ENCODE results near the gene PDLIM3.
"Not testable (repeated sequence)": the region's sequence is repeated elsewhere in the genome, so short reads cannot be mapped to it uniquely, and the experiment has no call there.

PDLIM3 gene

DNA sequence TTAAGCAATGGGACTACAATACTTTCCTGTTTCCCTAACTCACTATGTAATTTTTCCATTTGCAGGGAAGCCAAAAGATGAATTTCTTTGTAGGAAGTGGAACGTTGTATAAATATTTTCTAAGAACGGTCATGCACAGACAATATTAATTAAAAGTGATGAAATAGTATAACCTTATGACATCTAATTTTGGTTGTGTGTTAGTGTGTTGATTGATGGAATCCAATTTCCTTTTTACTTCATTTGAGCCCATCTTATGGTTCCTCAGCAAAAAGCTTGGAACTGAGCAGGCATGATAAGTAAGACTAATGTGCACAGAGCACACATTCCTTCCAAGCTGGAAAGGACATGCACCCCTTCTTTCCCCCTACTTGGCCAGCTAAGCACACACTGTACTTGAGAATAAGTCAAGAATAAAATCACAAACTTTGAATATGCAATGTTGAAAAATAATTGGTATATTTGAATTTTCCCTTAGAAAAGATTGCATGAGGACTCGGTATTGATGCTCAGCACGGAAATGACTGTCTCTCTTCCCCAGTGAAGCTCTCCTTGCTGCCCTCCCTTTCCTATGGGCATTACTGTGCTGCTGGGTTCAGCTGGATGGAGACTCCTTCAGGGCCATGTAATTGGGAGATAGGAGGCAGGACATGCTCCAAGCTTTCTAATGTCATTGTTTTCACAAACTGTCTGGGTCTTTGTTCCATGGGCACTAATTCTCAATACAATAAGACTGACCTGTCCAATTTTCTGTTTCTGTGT is 19.2 kb upstream of the PDLIM3 start:
- no peak for DNase-seq (ENCODE audit: low read depth in 2 of 2)

DNA sequence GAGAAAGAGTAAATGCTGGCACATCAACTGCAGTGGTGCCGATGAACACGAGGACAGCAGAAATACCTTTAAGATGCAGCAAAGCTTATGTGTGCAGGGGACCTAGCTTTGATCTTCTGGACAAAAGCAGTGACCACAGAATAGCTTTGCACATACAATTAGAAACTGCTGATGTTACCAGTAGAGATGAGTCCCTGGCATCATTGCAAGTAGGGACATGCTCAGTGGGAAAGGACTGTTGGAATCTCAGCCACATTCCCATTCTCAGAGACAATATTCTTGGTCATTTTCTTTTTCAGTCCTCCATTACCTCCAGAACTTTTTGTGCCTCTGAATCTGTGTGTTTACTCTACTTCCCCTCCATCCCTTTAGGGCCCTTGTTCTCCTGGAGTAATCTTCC is 16.9 kb upstream of the PDLIM3 start:
- DNase-seq (ENCODE audit: low read depth in 2 of 2) = no peak

DNA sequence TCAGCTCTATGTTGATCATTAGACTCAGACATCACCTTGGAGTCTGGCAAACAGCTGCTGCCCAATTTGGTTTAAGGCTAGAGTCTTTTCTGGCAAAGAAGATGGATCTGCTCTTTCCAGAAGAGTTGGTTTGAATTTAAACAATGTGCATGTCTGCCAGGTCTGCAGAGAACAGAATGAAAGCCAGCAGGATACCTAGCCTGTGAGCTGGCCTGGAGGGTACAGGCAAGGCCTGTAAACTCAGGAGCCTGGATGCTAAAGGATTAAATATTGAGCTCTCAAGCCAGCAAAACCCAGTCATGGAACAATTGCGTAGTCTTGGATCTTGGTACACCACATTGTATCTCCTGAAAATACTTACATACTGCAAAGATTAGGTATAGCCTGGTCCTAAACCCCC is 15.6 kb upstream of the PDLIM3 start:
- no peak for DNase-seq (ENCODE audit: low read depth in 2 of 2)

DNA sequence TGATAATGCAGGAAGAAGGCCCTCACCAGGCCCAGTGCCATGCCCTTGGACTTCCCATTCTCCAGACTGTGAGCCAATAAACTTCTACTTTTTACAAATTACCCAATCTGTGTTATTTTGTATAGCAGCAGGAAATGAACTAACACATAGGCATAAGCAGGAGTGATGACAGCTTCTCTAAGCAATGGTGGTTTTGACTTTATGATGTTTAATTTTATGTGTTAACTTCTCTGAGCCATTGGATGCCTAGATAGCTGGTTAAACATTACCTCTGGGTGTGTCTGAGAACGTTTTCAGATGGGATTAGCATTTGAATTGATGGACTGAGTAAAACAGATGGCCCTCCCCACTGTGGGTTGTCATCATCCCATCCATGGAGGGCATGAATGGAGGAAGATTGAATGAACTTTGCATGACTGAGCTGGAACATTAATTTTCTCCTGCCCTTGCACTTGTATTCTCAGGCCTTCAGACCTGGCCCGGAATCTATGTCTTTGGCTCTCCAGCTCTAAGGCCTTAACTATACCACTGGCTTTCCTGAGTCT is 13.9 kb upstream of the PDLIM3 start:
- no peak for DNase-seq (ENCODE audit: low read depth in 2 of 2)

DNA sequence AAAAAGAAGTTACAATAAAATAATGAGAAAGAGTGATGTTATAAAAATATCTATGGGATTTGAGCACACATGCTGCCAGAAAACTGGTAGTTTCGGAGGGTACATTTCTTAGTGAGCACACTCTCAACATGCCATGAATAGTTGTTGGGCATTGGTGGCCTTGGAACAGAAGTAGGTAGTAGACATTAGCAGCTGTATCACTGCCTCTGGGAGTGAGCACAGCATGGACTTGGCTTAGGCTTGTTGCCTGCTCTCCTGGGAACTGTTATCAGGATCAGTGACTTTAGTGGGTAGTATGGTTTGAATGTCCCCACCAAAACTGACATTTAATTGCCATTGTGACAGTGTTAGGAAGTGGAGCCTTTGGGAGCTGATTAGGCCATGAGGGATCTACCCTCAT is 13.3 kb upstream of the PDLIM3 start:
- no peak for DNase-seq (ENCODE audit: low read depth in 2 of 2)

DNA sequence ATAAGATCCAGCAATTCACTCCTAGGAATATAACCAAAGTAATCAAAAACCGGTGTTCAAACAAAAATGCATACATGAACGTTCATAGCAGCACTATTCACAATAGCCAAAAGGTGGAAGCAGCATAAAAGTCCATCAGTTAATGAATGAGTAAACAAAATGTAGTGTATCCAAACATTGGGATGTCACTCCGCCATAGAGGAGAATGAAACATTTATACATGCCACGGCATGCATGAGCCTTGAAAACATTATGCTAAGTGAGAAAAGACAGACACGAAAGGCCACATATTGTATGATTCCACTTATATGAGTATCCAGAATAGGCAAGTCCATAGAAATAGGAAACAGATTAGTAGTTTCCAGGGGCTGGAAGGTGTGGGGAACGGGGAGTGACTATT is 11.0 kb upstream of the PDLIM3 start:
- DNase-seq (ENCODE audit: low read depth in 2 of 2) = no peak

DNA sequence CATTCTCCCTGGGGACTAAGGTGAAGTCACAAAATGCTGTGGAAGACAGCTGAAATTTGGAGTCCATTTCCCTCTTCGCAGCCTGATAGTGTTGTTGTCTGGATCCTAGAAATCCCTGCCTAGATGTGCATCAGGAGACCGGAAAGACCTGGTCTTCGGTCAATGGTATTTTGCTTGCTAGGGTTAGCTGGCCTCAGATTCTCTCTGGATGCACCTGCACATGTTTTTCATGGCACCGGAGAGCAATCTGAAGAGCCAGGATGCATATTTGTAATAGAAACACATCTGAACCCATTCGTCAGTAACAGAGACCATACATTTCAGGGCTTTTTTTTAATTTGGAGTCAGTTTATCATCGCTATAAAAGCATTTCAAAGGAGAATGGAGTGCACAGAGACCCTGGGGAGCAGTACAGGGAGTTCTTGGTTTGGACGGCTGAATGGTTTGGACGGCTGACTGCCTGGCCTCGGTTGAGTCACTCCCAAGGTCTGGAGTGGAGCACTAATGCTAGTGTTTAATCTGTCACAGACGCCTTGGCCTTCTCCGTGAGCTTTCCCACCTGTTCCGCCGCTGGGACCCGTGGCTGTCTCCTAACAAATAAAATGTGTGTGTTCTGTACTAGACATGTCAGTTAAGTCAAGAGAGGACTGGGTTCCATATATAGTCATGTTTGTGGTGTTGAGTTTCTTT is 7.5 kb upstream of the PDLIM3 start:
- no peak for DNase-seq (ENCODE audit: low read depth in 2 of 2)

DNA sequence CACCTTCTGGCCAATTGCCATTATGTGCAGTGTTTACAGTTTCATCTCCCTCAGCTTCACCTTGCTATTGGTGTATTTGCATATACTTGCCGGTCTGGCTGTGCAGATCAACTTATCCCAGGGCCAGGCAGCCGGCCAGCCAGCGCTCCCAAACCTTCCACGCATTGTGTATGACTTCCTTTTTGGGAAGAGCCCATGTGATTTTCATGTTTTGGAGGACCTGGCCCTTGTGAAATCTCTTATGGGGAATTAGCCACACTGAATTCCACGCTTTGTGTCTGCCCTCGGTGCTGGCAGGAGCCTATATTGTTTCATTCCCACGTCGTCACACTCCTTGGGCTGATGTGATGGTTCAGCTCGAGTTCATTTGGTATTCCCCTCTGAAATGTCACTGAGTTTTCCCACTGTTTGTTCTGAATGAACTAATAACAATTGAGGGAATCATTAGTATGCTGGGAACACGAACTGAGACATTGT is 6.0 kb upstream of the PDLIM3 start:
- no peak for DNase-seq (ENCODE audit: low read depth in 2 of 2)

DNA sequence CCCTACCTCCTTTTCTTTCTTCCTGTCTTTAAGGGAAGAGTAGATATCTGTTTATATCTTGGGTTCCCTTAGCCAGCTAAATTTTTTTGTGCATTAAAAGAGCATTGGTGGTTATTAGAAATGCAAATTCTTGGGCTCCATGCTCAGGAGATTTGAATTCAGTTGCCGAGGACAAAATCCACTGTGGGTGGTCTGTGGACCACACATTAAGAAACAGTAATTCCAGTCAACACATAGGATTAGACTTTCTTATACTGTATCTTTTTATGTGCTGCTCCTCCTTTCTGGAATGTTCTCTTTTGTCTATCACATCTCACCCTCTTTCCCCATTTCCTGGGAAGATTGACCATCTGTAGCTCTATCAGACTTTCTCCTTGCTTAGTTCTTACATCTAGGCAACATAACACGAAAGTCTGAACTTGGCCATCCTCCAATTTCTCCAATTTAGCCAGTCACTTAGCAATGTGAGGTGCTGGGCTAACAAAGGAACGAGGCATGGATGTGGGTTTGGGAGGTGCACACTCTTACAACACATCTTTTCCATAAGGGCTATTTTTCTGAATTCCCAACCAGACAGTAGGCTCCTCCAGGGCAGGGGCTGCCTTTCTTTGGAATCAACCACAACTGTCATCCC is 5.3 kb upstream of the PDLIM3 start:
- DNase-seq (ENCODE audit: low read depth in 2 of 2) = no peak

DNA sequence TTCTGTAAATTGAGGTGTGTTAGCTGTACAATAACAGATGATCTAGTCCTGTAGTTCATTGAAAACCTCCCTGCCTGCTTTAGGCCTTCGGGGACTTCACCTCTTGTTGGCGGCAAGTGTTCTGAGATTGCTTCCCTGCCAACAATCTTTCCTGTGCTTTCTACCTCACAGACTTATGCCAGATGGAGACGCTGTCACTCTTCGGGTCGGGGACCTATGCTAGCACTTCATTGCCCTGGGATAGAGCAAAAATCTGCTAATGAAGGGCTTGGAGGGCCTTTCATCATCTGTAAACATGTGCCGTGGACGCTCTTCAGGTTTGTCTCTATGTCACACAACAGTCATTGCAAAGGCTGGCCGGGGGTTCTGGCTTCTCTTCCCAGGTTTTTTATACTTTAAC is 4.7 kb upstream of the PDLIM3 start:
- DNase-seq (ENCODE audit: low read depth in 2 of 2) = no peak

DNA sequence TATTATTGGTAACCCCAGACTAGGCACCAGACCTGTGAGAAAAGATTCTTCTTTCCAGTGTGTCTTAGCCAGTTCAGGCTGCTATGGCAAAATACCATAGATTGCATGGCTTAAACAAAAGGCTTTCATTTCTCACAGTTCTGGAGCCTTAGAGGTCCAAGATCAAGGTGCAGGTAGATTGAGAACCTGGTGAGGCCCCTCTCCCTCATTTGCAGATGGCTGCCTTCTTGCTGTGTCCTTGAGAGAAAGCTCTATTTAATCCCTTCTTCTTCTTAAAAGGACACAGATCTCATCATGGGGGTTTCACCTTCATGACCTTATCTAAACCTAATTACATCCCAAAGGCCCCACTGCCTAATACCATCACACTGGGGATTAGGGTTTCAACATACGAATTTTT is 3.5 kb upstream of the PDLIM3 start:
- DNase-seq (ENCODE audit: low read depth in 2 of 2) = no peak

DNA sequence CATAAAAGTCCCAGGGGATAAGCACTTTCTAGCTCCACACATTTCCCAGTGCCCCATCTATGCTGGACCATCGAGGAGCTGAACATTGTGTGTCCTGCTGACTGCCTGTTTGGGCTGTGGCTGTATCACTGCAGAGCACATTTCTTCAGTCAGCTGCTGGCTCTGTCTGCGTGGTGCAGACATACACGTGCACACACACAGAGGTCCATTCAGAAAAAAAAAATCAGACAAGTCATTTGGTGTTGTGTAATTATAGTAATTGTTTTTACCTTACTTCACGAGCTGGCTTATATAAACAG is 1.1 kb upstream of the PDLIM3 start:
- no peak for DNase-seq (ENCODE audit: low read depth in 2 of 2)

DNA sequence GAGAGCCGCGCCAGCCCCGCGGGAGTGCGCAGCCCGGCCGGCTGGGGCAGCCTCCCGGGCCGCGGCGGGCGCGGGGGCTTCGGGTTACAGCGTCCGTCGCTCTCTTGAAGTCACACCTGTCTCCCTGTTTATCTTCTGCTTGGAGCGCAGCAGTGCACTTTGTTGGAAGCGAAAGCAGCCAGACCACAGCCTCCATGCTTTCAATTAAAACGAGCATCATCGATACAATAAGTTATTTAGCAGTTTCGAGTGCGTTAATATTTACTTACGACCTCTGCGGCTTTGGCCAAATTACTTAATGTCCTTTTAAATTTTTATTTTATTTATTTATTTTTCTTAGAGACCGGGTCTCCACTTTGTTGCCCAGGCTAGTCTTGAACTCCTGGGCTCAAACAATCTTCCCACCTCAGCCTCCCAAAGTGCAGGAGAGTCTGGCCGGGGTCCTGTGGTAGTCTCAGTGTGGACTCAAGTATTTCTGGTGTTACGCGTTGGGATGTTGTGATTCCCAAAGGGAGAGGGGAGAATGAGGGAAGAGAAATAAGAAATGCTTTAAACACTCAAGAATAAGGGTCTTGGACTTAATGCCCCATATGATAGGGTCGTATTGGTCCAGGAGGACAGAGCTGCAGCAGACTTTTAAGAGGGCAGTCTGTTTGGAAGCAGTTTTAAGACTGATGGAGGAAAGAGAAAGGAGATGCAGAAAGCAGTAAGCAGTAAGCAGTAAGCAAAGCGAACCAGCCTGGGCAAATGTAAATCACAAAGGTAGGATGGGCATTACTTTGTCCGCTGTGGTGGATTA is 504 bp upstream of the PDLIM3 start:
- DNase-seq (ENCODE audit: low read depth in 2 of 2) = no peak

DNA sequence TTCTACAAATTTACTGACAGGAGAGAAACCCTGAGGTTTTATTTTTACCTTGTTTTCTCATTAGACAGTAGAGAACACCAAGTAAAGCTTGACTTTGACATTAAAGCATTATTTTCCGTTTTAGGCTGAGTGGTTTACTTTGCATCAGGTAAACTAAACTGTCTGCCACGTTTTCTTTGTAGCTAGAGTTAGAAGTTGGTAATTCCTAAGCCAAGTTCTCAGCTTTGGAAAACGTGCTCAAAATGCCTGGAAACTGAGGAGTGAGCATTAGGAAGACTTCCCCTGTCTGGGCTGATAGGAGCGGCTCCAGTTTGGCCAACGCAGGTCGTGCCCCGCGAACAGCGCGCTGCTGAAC is 819 bp downstream of the PDLIM3 start:
- no peak for DNase-seq (ENCODE audit: low read depth in 2 of 2)

DNA sequence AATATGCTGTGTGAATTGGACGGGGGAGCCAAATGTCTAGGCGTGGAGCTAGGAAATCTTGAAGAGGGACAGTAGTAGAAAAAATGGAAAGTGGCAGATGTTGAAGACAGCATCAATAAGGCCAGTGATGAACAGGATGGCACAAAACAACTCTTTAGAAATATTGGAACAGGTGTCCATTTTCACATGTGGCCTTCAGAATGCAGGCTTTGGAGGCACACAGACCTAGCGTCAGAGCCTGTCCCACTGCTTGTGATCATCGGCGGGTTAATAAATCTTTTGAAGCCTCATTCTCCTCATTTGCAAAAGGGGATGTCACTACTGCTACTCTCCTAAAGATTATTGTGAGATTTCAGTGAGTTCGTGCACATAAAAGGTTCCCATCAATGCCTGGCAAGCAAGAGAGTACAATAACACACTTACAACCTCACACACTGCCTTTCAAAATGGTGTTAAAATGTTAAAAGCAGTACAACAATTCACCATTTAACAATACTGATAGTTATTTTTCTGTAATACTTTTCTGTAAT is 2.4 kb downstream of the PDLIM3 start:
- no peak for DNase-seq (ENCODE audit: low read depth in 2 of 2)

DNA sequence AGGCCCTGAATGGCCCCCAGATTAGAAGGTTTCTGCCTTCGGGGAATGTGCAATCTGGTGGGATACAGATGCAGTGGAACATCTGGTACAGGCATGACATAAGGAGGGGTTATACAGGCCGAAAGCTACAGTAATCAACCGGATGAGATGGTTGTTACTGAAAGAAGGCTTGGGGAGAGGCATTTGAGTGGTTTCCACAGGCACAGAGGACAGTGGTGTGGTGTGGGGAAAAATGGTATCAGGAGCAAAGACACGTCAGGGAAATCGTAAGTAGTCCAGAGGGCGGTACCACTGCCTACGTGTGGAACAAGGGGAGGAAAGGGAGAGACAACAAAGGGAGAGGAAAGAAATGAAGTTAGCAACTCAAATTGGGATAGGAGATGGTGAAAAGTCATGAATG is 3.0 kb downstream of the PDLIM3 start:
- DNase-seq (ENCODE audit: low read depth in 2 of 2) = no peak

DNA sequence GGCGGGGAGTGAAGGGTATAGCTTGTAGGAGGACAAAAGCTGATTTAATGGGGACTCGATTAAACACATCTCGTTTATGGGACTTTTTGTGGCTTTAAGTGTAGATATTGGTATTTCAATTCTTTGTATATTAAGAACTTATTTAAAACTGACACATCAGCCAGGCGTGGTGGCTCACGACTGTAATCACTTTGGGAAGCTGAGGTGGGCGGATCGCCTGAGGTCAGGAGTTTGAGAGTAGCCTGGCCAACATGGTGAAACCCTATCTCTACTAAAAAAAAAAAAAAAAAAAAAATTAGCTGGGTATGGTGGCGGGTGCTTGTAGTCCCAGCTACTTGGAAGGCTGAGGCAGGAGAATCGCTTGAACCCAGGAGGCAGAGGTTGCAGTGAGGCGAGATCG is 3.7 kb downstream of the PDLIM3 start:
- not testable (repeated sequence) for DNase-seq (ENCODE audit: low read depth in 2 of 2)

DNA sequence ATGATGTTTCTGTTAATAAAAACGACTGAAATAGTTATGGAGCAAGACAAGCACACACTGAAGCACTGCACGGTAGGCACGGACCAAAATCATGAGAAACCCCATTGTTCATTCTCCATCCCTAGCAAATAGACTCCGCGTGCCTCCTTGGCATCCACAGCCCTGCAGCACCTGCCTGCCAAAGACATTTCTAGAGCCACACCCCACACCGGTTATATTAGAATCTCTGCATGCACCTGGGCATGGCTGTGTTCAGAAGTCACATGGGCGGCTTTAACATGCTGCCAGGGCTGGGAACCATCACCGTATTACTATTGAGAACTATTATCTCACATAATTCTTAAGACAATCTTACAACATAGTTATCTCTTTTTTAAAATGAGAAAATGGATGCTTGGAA is 5.9 kb downstream of the PDLIM3 start:
- DNase-seq (ENCODE audit: low read depth in 2 of 2) = no peak

DNA sequence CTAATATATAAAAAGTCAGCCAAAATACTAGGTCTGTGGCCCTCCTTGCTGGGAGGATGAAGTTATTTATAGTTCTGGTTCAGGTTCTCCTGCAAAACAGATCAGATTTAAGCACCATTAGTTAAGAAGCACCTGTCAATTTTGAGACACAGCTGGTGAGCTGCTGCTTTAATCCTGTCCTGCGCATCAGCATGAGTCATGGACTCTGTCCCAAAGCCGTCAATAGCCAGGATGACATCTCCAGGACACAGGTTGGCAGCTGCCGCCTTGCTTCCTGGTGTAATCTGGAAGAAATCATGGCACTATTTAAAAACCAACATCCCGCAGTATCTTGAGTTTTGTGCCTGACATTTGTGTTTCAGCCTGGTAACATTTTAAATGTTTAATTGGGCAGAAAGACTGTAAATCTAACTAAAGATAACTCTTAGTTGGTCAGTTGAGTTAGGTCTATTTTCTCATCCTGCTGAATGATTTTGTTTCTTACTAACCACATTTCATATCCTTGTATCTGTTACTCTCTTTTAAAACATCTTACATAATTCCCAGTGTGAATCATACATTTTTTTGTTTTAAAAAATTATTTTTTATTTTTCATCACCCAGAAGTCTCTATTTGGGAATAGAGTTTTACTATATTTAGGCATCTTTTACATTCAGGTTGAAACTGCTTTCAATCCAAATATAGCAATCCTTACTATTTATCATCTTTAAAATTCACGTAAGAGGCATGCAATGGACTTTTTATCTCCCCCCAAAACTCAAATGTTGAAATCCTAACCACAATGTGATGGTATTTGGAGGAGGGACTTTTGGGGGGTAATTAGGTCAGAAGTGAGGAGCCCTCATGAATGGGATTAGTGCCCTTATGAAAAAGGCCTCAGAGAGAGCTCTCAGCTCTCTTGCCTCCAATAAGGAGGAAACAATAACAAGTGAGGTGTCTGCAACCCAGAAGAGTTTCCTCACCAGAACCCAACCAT is 10.1 kb downstream of the PDLIM3 start:
- DNase-seq (ENCODE audit: low read depth in 2 of 2) = no peak

DNA sequence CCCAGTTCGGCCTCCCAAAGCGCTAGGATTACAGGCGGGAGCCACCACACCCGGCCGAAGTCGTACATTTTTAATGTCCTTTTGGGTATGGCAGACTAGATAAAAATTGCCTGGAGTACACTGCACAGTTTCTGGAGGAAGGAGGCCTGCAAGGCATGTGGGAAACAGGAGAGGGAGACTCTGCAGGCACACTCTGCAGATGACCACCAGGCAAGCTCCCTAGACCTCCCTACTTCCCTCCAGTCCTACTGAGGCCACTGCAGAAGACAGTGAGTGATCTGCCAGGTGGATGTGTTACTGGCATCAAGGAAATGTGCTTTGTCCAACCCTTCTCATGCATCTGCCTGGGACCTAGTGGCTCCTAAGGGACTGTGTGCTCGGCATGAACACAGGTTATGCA is 11.4 kb downstream of the PDLIM3 start:
- DNase-seq (ENCODE audit: low read depth in 2 of 2) = no peak

DNA sequence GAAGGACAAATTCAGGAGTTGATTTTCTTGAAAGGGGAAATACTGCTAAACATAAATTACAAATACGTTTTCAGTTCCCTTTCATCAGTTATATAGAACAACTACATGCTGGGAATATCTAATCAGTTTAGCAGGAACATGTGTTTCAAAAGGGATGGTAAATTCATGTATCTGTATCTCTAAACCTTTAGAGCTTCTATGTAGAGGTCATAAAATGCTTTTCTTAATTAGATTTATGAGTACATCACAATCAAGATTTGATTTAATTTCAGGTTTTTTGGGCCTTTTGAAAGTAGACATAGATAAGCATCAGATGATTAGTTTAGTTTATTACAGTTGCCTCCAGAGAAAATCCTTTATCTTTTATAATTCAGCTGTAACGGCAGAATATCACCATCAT is 12.9 kb downstream of the PDLIM3 start:
- no peak for DNase-seq (ENCODE audit: low read depth in 2 of 2)

Measured in stimulated activated CD8-positive, alpha-beta memory T cell treated with anti-CD3 and anti-CD28 coated beads, Interleukin-2, amount 100 ng/mL, for 1 hour (primary cell).